GM18951 (cell line): Measurements from ENCODE around the gene MICAL2.
"Not testable (repeated sequence)": the region's sequence is repeated elsewhere in the genome, so short reads cannot be mapped to it uniquely, and the experiment has no call there.

Experiments used
- POLR2A ChIP-seq: IDR thresholded peaks from 4 replicates; pipeline ENCODE4 v1.6.1; 2011; ENCODE audit warnings: mild to moderate bottlenecking; ENCODE audit not compliant: insufficient read length, insufficient read depth; ENCODE audit errors: extremely low read depth
- in situ Hi-C: fragments of 300-500 bp; cut with MboI; formaldehyde crosslinking; loops from one replicate; pipeline ENCODE4 v1.12.0; 2022; ENCODE audit warnings: low sequenced_read_pairs, mixed read lengths, inconsistent platforms; ENCODE audit not compliant: unreplicated experiment

The MICAL2 gene

DNA sequence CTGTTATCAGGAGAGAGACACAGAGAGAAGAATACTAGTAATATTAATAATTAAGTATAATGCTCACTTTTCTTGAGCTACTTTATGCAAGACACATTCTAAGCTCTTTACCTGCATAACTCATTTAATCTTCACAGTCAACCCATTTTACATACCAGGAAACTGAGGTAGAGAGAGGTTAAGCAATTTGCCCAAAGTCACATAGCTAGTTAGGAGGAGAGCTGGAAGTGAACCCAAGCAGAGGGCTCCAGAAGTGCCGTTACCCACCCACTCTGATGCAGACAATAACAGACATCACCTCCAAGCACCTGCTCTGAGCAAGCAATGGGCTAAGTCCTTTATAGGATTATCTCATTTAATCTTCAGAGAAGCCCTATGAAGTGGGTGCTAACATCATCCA lies 24.8 kb downstream of the MICAL2 start:
- in situ Hi-C loops, result no loop called here
- TF ChIP-seq POLR2A, result no peak

DNA sequence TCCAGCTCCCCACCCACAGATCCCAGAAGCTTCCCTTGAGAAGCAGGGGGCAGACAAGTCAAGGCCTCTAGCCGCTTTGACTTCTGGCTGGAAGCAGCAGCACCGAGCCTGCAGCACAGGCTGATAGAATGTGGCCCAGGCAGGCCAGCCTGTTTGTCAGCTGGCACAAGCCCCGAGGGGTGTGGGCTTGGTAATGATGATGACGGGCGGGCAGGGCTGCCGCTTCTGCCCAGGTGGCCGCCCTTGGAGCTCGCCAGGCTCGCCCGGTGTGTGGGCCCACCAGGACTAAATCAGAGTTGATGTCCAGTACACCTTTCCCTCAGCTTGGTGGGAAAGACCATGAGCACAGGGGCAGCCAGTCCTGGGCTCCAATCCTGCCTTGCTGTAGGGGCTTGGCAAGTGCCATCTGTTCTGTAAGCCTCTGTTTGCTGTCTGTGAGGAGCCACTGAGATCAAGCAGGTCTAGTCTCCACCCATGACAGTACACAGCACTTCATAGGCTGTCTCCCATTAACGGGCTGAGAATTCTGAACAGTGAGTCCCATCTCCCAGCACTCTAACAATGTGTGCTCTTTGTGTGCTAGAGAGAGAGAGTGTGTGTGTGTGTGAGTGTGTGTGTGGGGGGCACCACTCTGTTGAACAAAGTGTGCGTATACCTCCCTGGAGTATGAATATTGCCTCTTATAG lies 26.8 kb downstream of the MICAL2 start:
- in situ Hi-C loops, result no loop called here
- no peak for TF ChIP-seq POLR2A

DNA sequence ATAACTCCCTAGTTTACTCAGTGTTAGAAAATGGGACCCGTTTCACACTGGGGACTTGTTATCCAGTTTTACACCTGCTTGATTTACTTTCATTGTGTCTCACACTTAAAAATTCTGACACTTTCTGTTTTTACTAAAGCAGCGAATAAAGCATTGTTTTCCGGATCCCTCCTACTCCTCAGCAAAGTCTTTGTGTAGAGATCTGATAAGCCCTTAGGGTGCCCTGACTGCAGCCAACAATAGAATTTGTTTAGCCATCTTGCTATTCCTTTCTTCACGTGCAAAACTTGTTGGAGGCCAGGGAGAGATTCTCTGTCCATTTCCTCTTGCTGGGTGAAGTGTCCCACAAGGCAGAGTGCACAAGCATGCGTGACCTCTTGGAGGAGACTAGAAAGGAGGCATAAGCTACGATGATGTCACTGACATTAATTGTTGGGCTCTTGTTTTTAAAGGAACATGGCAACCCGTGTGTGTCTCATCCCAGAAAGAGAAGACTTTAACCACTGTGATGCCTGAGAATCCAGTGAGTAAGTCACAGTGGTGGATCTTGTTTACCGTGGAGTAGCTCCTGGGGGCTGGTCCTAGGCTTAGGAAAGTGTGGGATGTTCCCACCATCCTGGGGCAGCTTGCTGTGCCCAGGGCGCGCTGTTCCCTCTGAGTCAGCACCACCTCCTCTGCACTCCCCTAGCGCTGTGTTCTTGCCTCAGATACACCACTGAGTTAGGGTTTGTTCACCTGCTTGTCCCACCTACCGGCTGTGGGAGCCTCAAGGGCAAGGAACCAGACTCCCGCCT lies 27.7 kb downstream of the MICAL2 start:
- in situ Hi-C loops, result no loop called here
- TF ChIP-seq POLR2A, result no peak

DNA sequence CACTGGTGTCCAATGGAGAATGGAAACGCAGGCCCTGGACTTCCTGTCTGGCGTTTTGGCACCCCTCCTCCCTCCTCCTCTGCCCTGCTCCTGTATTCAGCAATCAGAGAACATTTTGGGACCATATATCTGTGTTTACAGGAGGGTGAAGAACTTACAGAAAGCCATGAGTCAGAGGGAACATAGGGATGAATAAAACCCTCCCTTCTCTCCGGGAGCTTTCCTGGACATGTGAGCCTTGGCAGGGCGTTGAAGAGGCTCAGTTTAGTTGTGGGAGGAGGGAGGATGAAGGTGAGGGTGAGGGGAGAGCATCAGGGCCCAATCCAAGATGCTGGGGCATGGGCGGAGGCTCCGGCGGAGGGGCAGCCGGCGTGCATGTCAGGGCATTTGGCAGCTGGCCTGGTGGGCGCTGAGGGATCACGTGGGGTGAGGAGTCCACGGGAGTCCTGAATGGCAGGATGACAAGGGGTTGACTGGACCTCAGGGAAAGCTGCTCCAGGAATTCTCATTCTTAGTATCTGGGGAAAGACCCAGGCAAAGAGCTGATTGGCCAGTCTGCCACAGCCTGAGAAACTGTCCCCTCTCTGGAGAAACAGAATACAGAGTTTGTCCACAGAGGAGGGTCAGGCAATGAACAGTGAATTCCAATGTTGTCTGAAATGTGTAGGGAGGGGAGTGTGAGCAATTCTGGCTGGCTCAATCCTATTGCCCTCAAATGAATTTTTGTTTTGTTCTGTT lies 28.9 kb downstream of the MICAL2 start:
- TF ChIP-seq POLR2A, result no peak
- in situ Hi-C loops, result no loop called here

DNA sequence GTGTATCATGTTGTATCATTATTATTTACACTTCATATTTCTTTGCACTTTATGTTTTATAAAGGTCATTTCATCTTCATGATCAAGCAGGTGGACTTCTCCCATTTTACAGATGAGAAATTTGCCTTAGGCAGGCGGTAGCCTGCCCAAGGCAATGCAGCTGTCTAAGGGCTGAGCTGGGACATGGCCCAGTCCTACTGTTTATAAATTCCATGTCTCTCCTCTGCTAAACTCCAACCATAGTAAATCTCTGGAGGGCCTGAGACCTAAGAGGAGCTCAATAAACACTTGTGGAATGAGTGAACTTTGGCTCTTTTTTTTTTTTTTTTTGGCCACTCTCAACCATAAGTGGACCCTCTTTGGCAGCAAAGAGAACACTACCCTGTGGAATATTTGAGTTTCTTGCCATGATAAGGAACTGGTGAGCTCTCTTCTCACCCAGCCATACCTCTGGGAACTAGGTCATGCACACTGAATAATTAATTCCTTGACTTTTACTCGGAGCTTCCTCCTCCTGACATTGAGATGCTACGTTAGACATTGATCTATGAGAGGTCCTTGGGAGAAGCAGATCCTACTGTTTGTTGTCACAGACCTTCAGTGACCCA lies 29.9 kb downstream of the MICAL2 start:
- in situ Hi-C loops, result no loop called here
- no peak for TF ChIP-seq POLR2A

DNA sequence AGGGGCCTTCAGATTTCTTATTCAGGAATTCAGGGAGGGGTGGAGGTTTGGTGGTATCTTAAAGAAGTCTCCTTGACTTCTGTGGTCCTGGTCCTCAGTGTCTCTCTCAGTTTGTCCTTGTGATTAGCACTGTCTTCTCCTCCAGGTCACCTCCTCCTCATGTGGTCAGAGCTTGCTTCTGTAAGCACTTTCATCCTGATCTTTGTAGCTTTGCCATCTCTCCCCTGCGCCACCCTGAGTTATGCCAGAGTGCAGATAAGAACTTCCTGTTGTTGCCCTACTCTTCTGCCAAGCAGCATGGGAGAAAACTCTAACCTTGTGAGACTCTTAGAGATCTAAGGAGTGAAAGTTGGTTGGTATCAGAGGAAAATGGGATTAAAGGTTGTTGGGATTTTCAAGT lies 30.9 kb downstream of the MICAL2 start:
- TF ChIP-seq POLR2A, result no peak
- in situ Hi-C loops, result no loop called here

DNA sequence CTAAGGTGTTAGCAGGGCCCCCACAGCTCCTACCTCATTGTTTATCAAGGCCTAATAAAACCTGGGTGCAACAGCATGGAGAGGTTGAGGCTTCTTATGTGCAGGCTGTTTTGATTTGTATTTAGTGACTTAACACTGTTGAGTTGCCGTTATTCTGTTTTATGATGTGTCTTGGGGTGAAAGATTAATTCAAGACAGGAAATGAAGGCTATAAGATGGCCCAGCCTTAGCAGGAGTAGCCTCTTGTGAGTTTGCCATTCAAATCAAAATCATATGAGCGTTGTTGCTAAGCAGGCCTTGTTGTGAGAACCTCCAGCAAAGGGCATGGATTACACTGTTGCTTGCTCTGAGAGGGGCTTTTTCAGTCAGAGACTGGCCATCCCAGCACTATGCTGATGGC lies 31.8 kb downstream of the MICAL2 start:
- TF ChIP-seq POLR2A, result no peak
- in situ Hi-C loops, result no loop called here

DNA sequence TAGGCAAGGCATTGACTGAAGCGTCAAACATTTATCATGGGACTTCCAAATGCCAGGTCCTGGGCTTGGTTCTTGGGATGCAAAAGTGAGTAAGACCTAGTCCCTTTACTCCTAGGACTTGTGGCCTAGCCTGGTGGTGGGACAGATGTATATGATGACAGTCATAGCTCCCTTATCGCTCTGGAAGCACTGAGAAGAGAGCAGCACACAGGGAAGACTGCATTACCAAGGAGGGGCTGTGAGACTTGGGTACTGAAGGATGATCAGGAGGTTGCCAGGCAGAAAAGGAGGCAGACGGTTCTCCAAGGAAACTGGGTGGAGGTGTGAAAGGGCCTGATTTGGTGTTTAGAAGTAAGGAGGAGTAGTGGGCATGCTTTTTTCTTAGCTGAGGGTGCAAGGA lies 32.5 kb downstream of the MICAL2 start:
- no peak for TF ChIP-seq POLR2A
- in situ Hi-C loops, result no loop called here

DNA sequence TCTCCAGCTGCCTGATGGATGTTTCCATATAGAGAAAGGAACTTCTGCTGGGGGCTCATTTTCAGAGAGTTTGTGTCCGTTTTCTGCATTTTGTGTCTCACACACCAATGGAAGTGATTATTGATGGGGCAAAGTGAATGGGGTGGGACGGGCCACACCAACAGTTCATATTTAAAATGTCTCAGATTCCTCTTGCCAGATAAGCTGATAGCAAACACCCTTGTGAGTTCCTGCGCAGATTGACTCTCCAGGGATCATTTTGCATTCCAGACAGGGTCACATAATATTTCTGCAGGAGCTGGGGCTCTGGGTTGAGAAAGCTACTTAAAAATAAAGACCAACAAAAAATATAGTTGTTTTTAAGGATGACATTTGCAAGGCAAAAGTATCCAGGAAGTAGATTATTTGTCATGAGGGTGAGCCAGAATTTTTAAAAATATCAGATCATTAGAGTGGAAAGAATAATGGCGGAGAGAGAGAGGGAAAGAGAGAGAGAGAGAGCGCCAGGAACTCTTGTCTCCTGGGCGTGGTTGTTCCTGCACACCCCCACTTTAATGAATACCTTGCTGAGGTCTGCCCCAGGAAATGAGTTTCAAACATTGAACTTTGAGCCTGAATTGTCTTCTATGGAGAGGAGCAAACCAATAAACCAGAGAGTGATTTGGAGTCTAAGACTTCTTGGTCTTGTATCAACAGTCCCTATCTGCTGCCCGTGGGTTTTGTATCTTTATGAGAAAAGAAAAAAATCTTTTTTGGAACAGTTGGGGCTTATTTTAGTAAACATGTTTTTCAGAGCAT lies 33.3 kb downstream of the MICAL2 start:
- TF ChIP-seq POLR2A, result no peak
- in situ Hi-C loops, result no loop called here

DNA sequence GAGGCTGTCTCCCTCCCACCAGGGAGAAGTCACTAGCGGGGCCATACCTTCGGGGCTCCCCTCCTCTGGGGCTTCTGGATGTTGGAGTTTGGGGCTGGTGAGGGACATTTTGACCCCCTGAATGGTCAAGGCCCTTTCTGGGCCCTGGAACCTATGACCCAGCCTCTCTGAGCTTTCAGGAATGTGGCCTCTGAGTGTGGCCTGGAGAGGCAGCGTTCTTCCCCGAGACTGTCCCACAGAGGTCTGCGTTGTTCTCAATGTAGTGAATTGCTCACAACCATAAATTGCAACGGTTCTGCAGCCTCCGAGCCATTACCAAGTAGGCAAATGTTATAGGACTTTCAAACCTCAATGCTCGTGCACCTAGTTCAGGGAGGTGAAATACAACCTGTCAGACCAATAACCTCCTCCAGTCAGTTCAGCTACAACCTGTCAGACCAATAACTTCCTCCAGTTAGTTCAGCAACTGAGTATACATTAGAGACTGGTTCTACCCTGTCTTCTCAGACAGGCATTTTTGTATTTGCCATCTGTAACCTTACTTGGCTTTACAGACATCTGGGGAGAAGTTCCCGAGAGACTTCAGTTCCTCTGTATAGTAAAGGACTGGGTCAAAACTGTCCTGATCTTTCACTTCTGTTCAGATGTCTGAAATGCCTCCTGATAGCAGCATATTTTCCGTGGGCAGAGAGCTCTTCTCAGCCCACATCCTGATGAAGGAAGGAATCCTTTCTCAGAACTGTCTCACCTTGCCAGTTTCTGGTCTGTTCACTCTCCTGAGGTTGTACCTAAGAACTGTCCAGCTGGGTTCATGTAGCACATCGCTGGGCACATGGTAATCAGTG lies 34.2 kb downstream of the MICAL2 start:
- in situ Hi-C loops, result no loop called here
- no peak for TF ChIP-seq POLR2A

DNA sequence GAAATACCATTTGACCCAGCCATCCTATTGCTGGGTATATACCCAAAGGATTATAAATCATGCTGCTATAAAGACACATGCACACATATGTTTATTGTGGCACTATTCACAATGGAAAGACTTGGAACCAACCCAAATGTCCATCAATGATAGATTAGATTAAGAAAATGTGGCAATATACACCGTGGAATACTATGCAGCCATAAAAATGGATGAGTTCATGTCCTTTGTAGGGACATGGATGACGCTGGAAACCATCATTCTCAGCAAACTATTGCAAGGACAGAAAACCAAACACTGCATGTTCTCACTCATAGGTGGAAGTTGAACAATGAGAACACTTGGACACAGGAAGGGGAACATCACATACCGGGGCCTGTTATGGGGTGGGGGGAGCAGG lies 36.3 kb downstream of the MICAL2 start:
- in situ Hi-C loops, result not testable (repeated sequence)

DNA sequence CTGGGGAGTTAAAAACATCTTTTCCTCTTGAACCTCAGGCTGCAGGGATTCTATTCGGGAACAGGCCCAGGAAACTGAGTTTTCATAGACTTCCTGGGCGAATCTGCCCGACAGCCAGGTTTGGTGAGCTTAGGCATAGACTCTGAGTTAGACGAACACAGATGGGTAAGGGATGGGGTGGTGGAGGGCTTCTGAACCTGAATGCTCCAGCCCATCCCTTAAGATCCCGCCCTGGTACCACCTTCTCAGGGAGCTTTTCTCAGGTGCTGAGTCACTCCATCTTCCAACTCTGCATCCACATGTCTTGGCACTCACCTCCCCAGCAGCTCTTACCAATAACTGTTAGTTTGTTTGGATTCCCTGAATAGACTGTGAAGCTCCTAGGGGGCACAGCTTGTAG lies 37.4 kb downstream of the MICAL2 start:
- no peak for TF ChIP-seq POLR2A
- in situ Hi-C loops, result no loop called here
